ENCODE results near the gene THBS2.
"Not testable (repeated sequence)": the region's sequence is repeated elsewhere in the genome, so short reads cannot be mapped to it uniquely, and the experiment has no call there.

Gene THBS2

GRCh38 chr6:169214789-169215188 lies 38.9 kb downstream of the THBS2 start:
- not testable (repeated sequence) for H3K36me3 ChIP-seq (ENCODE audit: control insufficient read depth in 1 of 2, insufficient read depth in 2 of 2, low read length in 2 of 2); H3K27me3 ChIP-seq (ENCODE audit: control insufficient read depth in 1 of 2, insufficient read depth in 2 of 2, low read length in 2 of 2); H3K9ac ChIP-seq (ENCODE audit: low read depth in 1 of 2, low read length in 2 of 2); H3K4me1 ChIP-seq (ENCODE audit: control insufficient read depth in 1 of 2, insufficient read depth in 2 of 2, low read length in 2 of 2); H3K4me3 ChIP-seq (ENCODE audit: low read depth in 1 of 2, low read length in 2 of 2); H3K9me3 ChIP-seq (ENCODE audit: control insufficient read depth in 1 of 2, low read length in 2 of 2)
- peak overlapping the region; percentile 39 for H3K27ac ChIP-seq (ENCODE audit: low read depth, low read length)

GRCh38 chr6:169213814-169214520 lies 39.7 kb downstream of the THBS2 start:
- Histone ChIP-seq H3K4me3 (ENCODE audit: low read depth in 1 of 2, low read length in 2 of 2) (peak overlapping the region in 1 of 2 donors; percentile 59), H3K27me3 (ENCODE audit: control insufficient read depth in 1 of 2, insufficient read depth in 2 of 2, low read length in 2 of 2) (no peaks in the 10 kb centered on the region), H3K4me1 (ENCODE audit: control insufficient read depth in 1 of 2, insufficient read depth in 2 of 2, low read length in 2 of 2) (peaks cover 0 to 9% of the 10 kb centered on the region in 2 donors), H3K27ac (ENCODE audit: low read depth, low read length) (peak overlapping the region; percentile 55), H3K36me3 (ENCODE audit: control insufficient read depth in 1 of 2, insufficient read depth in 2 of 2, low read length in 2 of 2) (no peaks in the 10 kb centered on the region), H3K9me3 (ENCODE audit: control insufficient read depth in 1 of 2, low read length in 2 of 2) (no peaks in the 10 kb centered on the region), H3K9ac (ENCODE audit: low read depth in 1 of 2, low read length in 2 of 2) (no peak overlapping the region)

- Histone ChIP-seq H3K27ac (ENCODE audit: low read depth, low read length) (peak overlapping the region; percentile 55), H3K9me3 (ENCODE audit: control insufficient read depth in 1 of 2, low read length in 2 of 2) (no peaks in the 10 kb centered on the region), H3K4me1 (ENCODE audit: control insufficient read depth in 1 of 2, insufficient read depth in 2 of 2, low read length in 2 of 2) (peaks cover 0 to 9% of the 10 kb centered on the region in 2 donors), H3K36me3 (ENCODE audit: control insufficient read depth in 1 of 2, insufficient read depth in 2 of 2, low read length in 2 of 2) (no peaks in the 10 kb centered on the region), H3K27me3 (ENCODE audit: control insufficient read depth in 1 of 2, insufficient read depth in 2 of 2, low read length in 2 of 2) (no peaks in the 10 kb centered on the region), H3K4me3 (ENCODE audit: low read depth in 1 of 2, low read length in 2 of 2) (peak overlapping the region; percentile 59 to 61), H3K9ac (ENCODE audit: low read depth in 1 of 2, low read length in 2 of 2) (peak overlapping the region; percentile 33 to 53)
Measured at GRCh38 chr6:169212897-169213813, 40.5 kb downstream of the THBS2 start.

- H3K27ac ChIP-seq (ENCODE audit: low read depth, low read length) = no peak overlapping the region
- H3K9me3 ChIP-seq (ENCODE audit: control insufficient read depth in 1 of 2, low read length in 2 of 2) = peaks cover under 1 to 4% of the 10 kb centered on the region in 2 donors
- no peaks in the 10 kb centered on the region for H3K36me3 ChIP-seq (ENCODE audit: control insufficient read depth in 1 of 2, insufficient read depth in 2 of 2, low read length in 2 of 2)
- H3K4me1 ChIP-seq (ENCODE audit: control insufficient read depth in 1 of 2, insufficient read depth in 2 of 2, low read length in 2 of 2) = peaks cover 0 to 9% of the 10 kb centered on the region in 2 donors
- H3K9ac ChIP-seq (ENCODE audit: low read depth in 1 of 2, low read length in 2 of 2) = no peak overlapping the region
- H3K27me3 ChIP-seq (ENCODE audit: control insufficient read depth in 1 of 2, insufficient read depth in 2 of 2, low read length in 2 of 2) = no peaks in the 10 kb centered on the region
- peak overlapping the region; percentile 59 to 61 for H3K4me3 ChIP-seq (ENCODE audit: low read depth in 1 of 2, low read length in 2 of 2)
Measured at GRCh38 chr6:169212436-169212835, 41.2 kb downstream of the THBS2 start.

GRCh38 chr6:169211881-169212280 lies 41.8 kb downstream of the THBS2 start:
- H3K36me3 ChIP-seq (ENCODE audit: control insufficient read depth in 1 of 2, insufficient read depth in 2 of 2, low read length in 2 of 2) = no peaks in the 10 kb centered on the region
- no peak overlapping the region for H3K27ac ChIP-seq (ENCODE audit: low read depth, low read length)
- H3K4me1 ChIP-seq (ENCODE audit: control insufficient read depth in 1 of 2, insufficient read depth in 2 of 2, low read length in 2 of 2) = peaks cover 0 to 9% of the 10 kb centered on the region in 2 donors
- H3K4me3 ChIP-seq (ENCODE audit: low read depth in 1 of 2, low read length in 2 of 2) = no peak overlapping the region
- no peak overlapping the region for H3K9ac ChIP-seq (ENCODE audit: low read depth in 1 of 2, low read length in 2 of 2)
- peaks cover 6 to 8% of the 10 kb centered on the region in 2 donors for H3K9me3 ChIP-seq (ENCODE audit: control insufficient read depth in 1 of 2, low read length in 2 of 2)
- H3K27me3 ChIP-seq (ENCODE audit: control insufficient read depth in 1 of 2, insufficient read depth in 2 of 2, low read length in 2 of 2) = no peaks in the 10 kb centered on the region

GRCh38 chr6:169210611-169211010 lies 43.0 kb downstream of the THBS2 start:
- peaks cover 0 to 9% of the 10 kb centered on the region in 2 donors for H3K4me1 ChIP-seq (ENCODE audit: control insufficient read depth in 1 of 2, insufficient read depth in 2 of 2, low read length in 2 of 2)
- H3K9ac ChIP-seq (ENCODE audit: low read depth in 1 of 2, low read length in 2 of 2) = no peak overlapping the region
- no peak overlapping the region for H3K4me3 ChIP-seq (ENCODE audit: low read depth in 1 of 2, low read length in 2 of 2)
- H3K27ac ChIP-seq (ENCODE audit: low read depth, low read length) = no peak overlapping the region
- H3K27me3 ChIP-seq (ENCODE audit: control insufficient read depth in 1 of 2, insufficient read depth in 2 of 2, low read length in 2 of 2) = no peaks in the 10 kb centered on the region
- no peaks in the 10 kb centered on the region for H3K36me3 ChIP-seq (ENCODE audit: control insufficient read depth in 1 of 2, insufficient read depth in 2 of 2, low read length in 2 of 2)
- H3K9me3 ChIP-seq (ENCODE audit: control insufficient read depth in 1 of 2, low read length in 2 of 2) = peaks cover 7 to 10% of the 10 kb centered on the region in 2 donors

GRCh38 chr6:169208011-169208410 lies 45.6 kb downstream of the THBS2 start:
- Histone ChIP-seq H3K9ac (ENCODE audit: low read depth in 1 of 2, low read length in 2 of 2) (no peak overlapping the region), H3K27me3 (ENCODE audit: control insufficient read depth in 1 of 2, insufficient read depth in 2 of 2, low read length in 2 of 2) (no peaks in the 10 kb centered on the region), H3K9me3 (ENCODE audit: control insufficient read depth in 1 of 2, low read length in 2 of 2) (peaks cover 7 to 10% of the 10 kb centered on the region in 2 donors), H3K4me3 (ENCODE audit: low read depth in 1 of 2, low read length in 2 of 2) (no peak overlapping the region), H3K27ac (ENCODE audit: low read depth, low read length) (no peak overlapping the region), H3K36me3 (ENCODE audit: control insufficient read depth in 1 of 2, insufficient read depth in 2 of 2, low read length in 2 of 2) (no peaks in the 10 kb centered on the region), H3K4me1 (ENCODE audit: control insufficient read depth in 1 of 2, insufficient read depth in 2 of 2, low read length in 2 of 2) (no peaks in the 10 kb centered on the region)

GRCh38 chr6:169207482-169207881 lies 46.2 kb downstream of the THBS2 start:
- no peaks in the 10 kb centered on the region for H3K4me1 ChIP-seq (ENCODE audit: control insufficient read depth in 1 of 2, insufficient read depth in 2 of 2, low read length in 2 of 2)
- H3K9ac ChIP-seq (ENCODE audit: low read depth in 1 of 2, low read length in 2 of 2) = no peak overlapping the region
- no peaks in the 10 kb centered on the region for H3K36me3 ChIP-seq (ENCODE audit: control insufficient read depth in 1 of 2, insufficient read depth in 2 of 2, low read length in 2 of 2)
- no peak overlapping the region for H3K4me3 ChIP-seq (ENCODE audit: low read depth in 1 of 2, low read length in 2 of 2)
- H3K27ac ChIP-seq (ENCODE audit: low read depth, low read length) = no peak overlapping the region
- H3K9me3 ChIP-seq (ENCODE audit: control insufficient read depth in 1 of 2, low read length in 2 of 2) = peaks cover 7 to 10% of the 10 kb centered on the region in 2 donors
- no peaks in the 10 kb centered on the region for H3K27me3 ChIP-seq (ENCODE audit: control insufficient read depth in 1 of 2, insufficient read depth in 2 of 2, low read length in 2 of 2)

GRCh38 chr6:169205176-169206160 lies 48.2 kb downstream of the THBS2 start:
- Histone ChIP-seq H3K36me3 (ENCODE audit: control insufficient read depth in 1 of 2, insufficient read depth in 2 of 2, low read length in 2 of 2) (no peaks in the 10 kb centered on the region), H3K4me1 (ENCODE audit: control insufficient read depth in 1 of 2, insufficient read depth in 2 of 2, low read length in 2 of 2) (no peaks in the 10 kb centered on the region), H3K9me3 (ENCODE audit: control insufficient read depth in 1 of 2, low read length in 2 of 2) (peaks cover 7 to 10% of the 10 kb centered on the region in 2 donors), H3K27me3 (ENCODE audit: control insufficient read depth in 1 of 2, insufficient read depth in 2 of 2, low read length in 2 of 2) (no peaks in the 10 kb centered on the region), H3K4me3 (ENCODE audit: low read depth in 1 of 2, low read length in 2 of 2) (no peak overlapping the region), H3K9ac (ENCODE audit: low read depth in 1 of 2, low read length in 2 of 2) (no peak overlapping the region), H3K27ac (ENCODE audit: low read depth, low read length) (no peak overlapping the region)
